ENCODE data around the gene EMP2.

DNA sequence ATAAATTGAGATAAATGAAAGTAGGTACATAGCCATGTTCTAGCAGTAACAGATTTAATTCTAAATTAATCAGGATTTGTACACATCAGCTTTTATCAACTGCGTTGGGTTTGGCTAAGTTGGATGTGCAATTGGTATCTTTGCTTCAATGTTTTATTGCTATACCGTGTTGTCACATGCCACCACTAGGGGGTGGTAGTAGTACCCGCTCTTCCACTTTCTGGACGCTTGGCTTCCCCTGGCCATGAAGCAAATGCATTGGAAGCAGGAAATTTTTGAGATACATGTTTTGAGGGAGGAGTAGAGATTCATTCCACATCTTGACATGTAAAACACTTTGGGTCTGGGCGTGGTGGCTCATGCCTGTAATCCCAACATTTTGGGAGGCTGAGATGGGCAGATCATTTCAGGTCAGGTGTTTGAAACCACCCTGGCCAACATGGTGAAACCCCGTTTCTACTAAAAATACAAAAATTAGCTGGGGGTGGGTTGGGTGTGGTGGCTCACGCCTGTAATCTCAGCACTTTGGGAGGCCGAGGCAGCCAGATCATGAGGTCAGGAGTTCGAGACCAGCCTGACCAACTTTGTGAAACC, 58.6 kb downstream of the EMP2 start:
- TF ChIP-seq, protein P1, sequence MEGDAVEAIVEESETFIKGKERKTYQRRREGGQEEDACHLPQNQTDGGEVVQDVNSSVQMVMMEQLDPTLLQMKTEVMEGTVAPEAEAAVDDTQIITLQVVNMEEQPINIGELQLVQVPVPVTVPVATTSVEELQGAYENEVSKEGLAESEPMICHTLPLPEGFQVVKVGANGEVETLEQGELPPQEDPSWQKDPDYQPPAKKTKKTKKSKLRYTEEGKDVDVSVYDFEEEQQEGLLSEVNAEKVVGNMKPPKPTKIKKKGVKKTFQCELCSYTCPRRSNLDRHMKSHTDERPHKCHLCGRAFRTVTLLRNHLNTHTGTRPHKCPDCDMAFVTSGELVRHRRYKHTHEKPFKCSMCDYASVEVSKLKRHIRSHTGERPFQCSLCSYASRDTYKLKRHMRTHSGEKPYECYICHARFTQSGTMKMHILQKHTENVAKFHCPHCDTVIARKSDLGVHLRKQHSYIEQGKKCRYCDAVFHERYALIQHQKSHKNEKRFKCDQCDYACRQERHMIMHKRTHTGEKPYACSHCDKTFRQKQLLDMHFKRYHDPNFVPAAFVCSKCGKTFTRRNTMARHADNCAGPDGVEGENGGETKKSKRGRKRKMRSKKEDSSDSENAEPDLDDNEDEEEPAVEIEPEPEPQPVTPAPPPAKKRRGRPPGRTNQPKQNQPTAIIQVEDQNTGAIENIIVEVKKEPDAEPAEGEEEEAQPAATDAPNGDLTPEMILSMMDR (conservative IDR thresholded peaks at IDR 0.05; ENCODE audit: low read length): peak; percentile 66
- no peak for TF ChIP-seq EZH2phosphoT487 (IDR thresholded peaks at IDR 0.05; ENCODE audit: borderline replicate concordance)

Data from Loucy (cell line).